ENCODE data around the gene SCAMP2. TPM values are rescaled to one million over a fixed set of nuclear protein-coding genes. Genes with fewer than 3 reads are reported as not detected.
A peak's percentile ranks its signal among the peaks of the same experiment; 100 is the strongest.

SCAMP2 gene
- total RNA-seq, 1 experiment from 2014 or later: 50.2 TPM

- H3K79me2 ChIP-seq (ENCODE audit: insufficient read depth, low read length): no peaks in the 10 kb centered on the region
- H2BK15ac ChIP-seq (ENCODE audit: low read depth, low read length): no peak overlapping the region
- no peak overlapping the region for H2AFZ ChIP-seq (ENCODE audit: low read length)
- H3K14ac ChIP-seq (ENCODE audit: insufficient read depth, low read length): no peak overlapping the region
- H2BK20ac ChIP-seq (ENCODE audit: low read depth, low read length, poor library complexity, severe bottlenecking): no peak overlapping the region
- peaks cover 15 to 50% of the 10 kb centered on the region in 2 experiments for H3K4me1 Mint-ChIP-seq
- no peak overlapping the region for H3K4me3 Mint-ChIP-seq
- peak overlapping the region in 1 of 3 experiments; percentile 77; a peak in 2 of 7 replicates for H3K27ac Mint-ChIP-seq
- H3K56ac ChIP-seq (ENCODE audit: insufficient read length, low read depth, low read length): no peak overlapping the region
- no peaks in the 10 kb centered on the region for H3K4me1 ChIP-seq (ENCODE audit: insufficient read depth, low read length)
- WGBS (ENCODE audit: extremely low coverage, insufficient read length, low lambda C conversion rate): no CpG with 5 or more reads among the region's 7 CpGs
- H4K20me1 ChIP-seq (ENCODE audit: control insufficient read depth, insufficient read depth, insufficient read length): no peaks in the 10 kb centered on the region
- no peaks in the 10 kb centered on the region for H3K23me2 ChIP-seq (ENCODE audit: insufficient read length, low read depth, low read length, poor library complexity, severe bottlenecking)
- no peak for DNase-seq
- TF ChIP-seq, protein P1, sequence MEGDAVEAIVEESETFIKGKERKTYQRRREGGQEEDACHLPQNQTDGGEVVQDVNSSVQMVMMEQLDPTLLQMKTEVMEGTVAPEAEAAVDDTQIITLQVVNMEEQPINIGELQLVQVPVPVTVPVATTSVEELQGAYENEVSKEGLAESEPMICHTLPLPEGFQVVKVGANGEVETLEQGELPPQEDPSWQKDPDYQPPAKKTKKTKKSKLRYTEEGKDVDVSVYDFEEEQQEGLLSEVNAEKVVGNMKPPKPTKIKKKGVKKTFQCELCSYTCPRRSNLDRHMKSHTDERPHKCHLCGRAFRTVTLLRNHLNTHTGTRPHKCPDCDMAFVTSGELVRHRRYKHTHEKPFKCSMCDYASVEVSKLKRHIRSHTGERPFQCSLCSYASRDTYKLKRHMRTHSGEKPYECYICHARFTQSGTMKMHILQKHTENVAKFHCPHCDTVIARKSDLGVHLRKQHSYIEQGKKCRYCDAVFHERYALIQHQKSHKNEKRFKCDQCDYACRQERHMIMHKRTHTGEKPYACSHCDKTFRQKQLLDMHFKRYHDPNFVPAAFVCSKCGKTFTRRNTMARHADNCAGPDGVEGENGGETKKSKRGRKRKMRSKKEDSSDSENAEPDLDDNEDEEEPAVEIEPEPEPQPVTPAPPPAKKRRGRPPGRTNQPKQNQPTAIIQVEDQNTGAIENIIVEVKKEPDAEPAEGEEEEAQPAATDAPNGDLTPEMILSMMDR (conservative IDR thresholded peaks at IDR 0.05): no peak
- no peak overlapping the region for H3K27ac ChIP-seq (ENCODE audit: insufficient read length, low read depth, low read length)
- no peak overlapping the region for H3T11ph ChIP-seq (ENCODE audit: low read length)
- no peak overlapping the region for H3K4ac ChIP-seq (ENCODE audit: low read depth, low read length)
- H3K9me3 ChIP-seq (ENCODE audit: control insufficient read depth, low read depth, low read length): no peaks in the 10 kb centered on the region
- H2BK12ac ChIP-seq (ENCODE audit: insufficient read length, low read depth, low read length): no peak overlapping the region
- H3K27me3 Mint-ChIP-seq (ENCODE audit: low read depth): peaks cover 44% of the 10 kb centered on the region
- H3K9ac ChIP-seq (ENCODE audit: extremely low read depth, insufficient read length, low read length): no peak overlapping the region
- H4K8ac ChIP-seq (replicated peaks; ENCODE audit: insufficient read length, low read depth, low read length): no peak overlapping the region
- H2BK5ac ChIP-seq (ENCODE audit: insufficient read length, low read length): no peak overlapping the region
- H3K18ac ChIP-seq (ENCODE audit: insufficient read length, low read depth, low read length): no peak overlapping the region
- H2AK5ac ChIP-seq (ENCODE audit: insufficient read length, low read length): no peak overlapping the region
- no peaks in the 10 kb centered on the region; a peak in 1 of 5 replicates for H3K9me3 Mint-ChIP-seq
- H3K36me3 Mint-ChIP-seq (ENCODE audit: insufficient read depth in 1 of 3, low read depth in 3 of 3): no peaks in the 10 kb centered on the region
- H3K23ac ChIP-seq (ENCODE audit: insufficient read length, low read depth, low read length): no peak overlapping the region
- H3K79me1 ChIP-seq (ENCODE audit: insufficient read depth, low read depth, low read length, poor library complexity, severe bottlenecking): no peaks in the 10 kb centered on the region
- no peak overlapping the region for H4K91ac ChIP-seq (ENCODE audit: insufficient read length, low read depth, low read length)
- no peak overlapping the region for H4K5ac ChIP-seq (ENCODE audit: insufficient read length, low read depth, low read length)
- no peak overlapping the region for H3K4me2 ChIP-seq (ENCODE audit: insufficient read depth, insufficient read length, low read length)
- H3K27me3 ChIP-seq (ENCODE audit: insufficient read depth, low read length): peaks cover 5% of the 10 kb centered on the region; the same call in 1 of the 2 replicates
- no peak overlapping the region for H2BK120ac ChIP-seq (ENCODE audit: low read depth, low read length, poor library complexity, severe bottlenecking)
These were observed 51.4 kb downstream of the SCAMP2 start for GRCh38 chr15:74821790-74822158.
